GM23338 (cell line): ENCODE results near the gene PACS1. TPM values are rescaled to one million over a fixed set of nuclear protein-coding genes. Genes with fewer than 3 reads are reported as not detected.

Source experiments
- ATAC-seq: fragments of 200-7000 bp; cut with Tn5 transposase; 3 replicates; pipeline ENCODE4 v1.9.1; 2020
- DNase-seq: peaks from one replicate; pipeline ENCODE4 v3.0.0-alpha.2; 2015; ENCODE audit warnings: low spot score
- H2AFZ ChIP-seq: fragments of 200-600 bp; sonication (generic); 2 replicates; pipeline ENCODE4 v1.8.0; 2016; ENCODE audit warnings: antibody characterized with exemption, mild to moderate bottlenecking, moderate library complexity
- H3F3A ChIP-seq: fragments of 200-600 bp; sonication (generic); replicated peaks from 2 replicates; pipeline ENCODE4 v1.8.0; 2017; ENCODE audit warnings: antibody characterized with exemption, mixed run types, low read depth
- H3K27ac ChIP-seq: fragments of 200-600 bp; sonication (generic); 2 replicates; pipeline ENCODE4 v1.6.1; 2016; ENCODE audit warnings: low read depth
- H3K27me3 ChIP-seq: fragments of 200-600 bp; sonication (generic); 2 replicates; pipeline ENCODE4 v1.8.0; 2016; ENCODE audit warnings: mild to moderate bottlenecking, mixed run types, moderate library complexity; ENCODE audit not compliant: insufficient read depth
- H3K36me3 ChIP-seq: fragments of 200-600 bp; sonication (generic); 2 replicates; pipeline ENCODE4 v1.8.0; 2016; ENCODE audit warnings: mild to moderate bottlenecking; ENCODE audit not compliant: insufficient read depth
- H3K4me1 ChIP-seq: fragments of 200-600 bp; sonication (generic); 2 replicates; pipeline ENCODE4 v1.8.0; 2016; ENCODE audit warnings: mild to moderate bottlenecking, moderate library complexity; ENCODE audit not compliant: insufficient read depth
- H3K4me2 ChIP-seq: fragments of 200-600 bp; sonication (generic); 2 replicates; pipeline ENCODE4 v1.7.1; 2017; ENCODE audit warnings: mixed run types
- H3K4me3 ChIP-seq: fragments of 200-600 bp; sonication (generic); 2 replicates; pipeline ENCODE4 v1.6.1; 2016; ENCODE audit warnings: mixed run types
- H3K79me2 ChIP-seq: fragments of 200-600 bp; sonication (generic); replicated peaks from 2 replicates; pipeline ENCODE4 v1.8.0; 2017; ENCODE audit warnings: mild to moderate bottlenecking; ENCODE audit not compliant: insufficient read depth
- H3K9me2 ChIP-seq: fragments of 200-600 bp; sonication (generic); 2 replicates; pipeline ENCODE4 v1.8.0; 2017; ENCODE audit not compliant: insufficient read depth
- H4K20me1 ChIP-seq: fragments of 200-600 bp; sonication (generic); replicated peaks from 2 replicates; pipeline ENCODE4 v1.8.0; 2017; ENCODE audit warnings: mild to moderate bottlenecking; ENCODE audit not compliant: insufficient read depth
- H3K27ac Mint-ChIP-seq: 2 replicates; pipeline ENCODE4 v1.8.0; 2020; ENCODE audit warnings: inconsistent platforms, mild to moderate bottlenecking, moderate library complexity, mixed read lengths
- H3K27me3 Mint-ChIP-seq: 3 replicates; pipeline ENCODE4 v1.8.0; 2022; ENCODE audit warnings: low read depth, mild to moderate bottlenecking, moderate library complexity, mixed read lengths, inconsistent platforms; ENCODE audit not compliant: insufficient read depth, poor library complexity
- H3K36me3 Mint-ChIP-seq: 3 replicates; pipeline ENCODE4 v1.8.0; 2021; ENCODE audit warnings: low read depth, mild to moderate bottlenecking, inconsistent platforms, moderate library complexity, mixed read lengths
- H3K4me1 Mint-ChIP-seq: 3 replicates; pipeline ENCODE4 v1.8.0; 2020; ENCODE audit warnings: mild to moderate bottlenecking, inconsistent platforms, mixed read lengths
- H3K4me3 Mint-ChIP-seq: 3 replicates; pipeline ENCODE4 v1.8.0; 2021; ENCODE audit warnings: moderate library complexity, mild to moderate bottlenecking, inconsistent platforms, mixed read lengths
- H3K9me3 Mint-ChIP-seq: 3 replicates; pipeline ENCODE4 v1.8.0; 2020; ENCODE audit warnings: moderate library complexity, mild to moderate bottlenecking, inconsistent platforms, mixed read lengths
- CREB1 ChIP-seq: fragments of 250-450 bp; sonication (Bioruptor Pico); IDR thresholded peaks from 2 replicates; pipeline ENCODE4 v1.5.0; 2020; ENCODE audit warnings: low read depth, mild to moderate bottlenecking, moderate library complexity
- EZH2 ChIP-seq: fragments of 200-600 bp; sonication (generic); IDR thresholded peaks from one replicate; pipeline ENCODE4 v1.8.0; 2017; ENCODE audit warnings: antibody characterized with exemption, mild to moderate bottlenecking, low read depth; ENCODE audit not compliant: unreplicated experiment
- STAT1 ChIP-seq: IDR thresholded peaks from one replicate; pipeline ENCODE4 v1.6.1; 2016; ENCODE audit warnings: antibody characterized with exemption; ENCODE audit not compliant: unreplicated experiment
- ZNF114 ChIP-seq: fragments of 250-450 bp; sonication (Bioruptor Pico); IDR thresholded peaks from 2 replicates; pipeline ENCODE4 v1.5.0; 2020; ENCODE audit warnings: mild to moderate bottlenecking, moderate library complexity
- polyA plus RNA-seq: library from polyadenylated mRNA; unstranded; fragments of >200 nt; fragmentation: Nextera tagmentation; extraction: Ambion mirVana; gene quantifications from 2 replicates; pipeline ENCODE4 v1.2.1, GENCODE V29; 2016
- total RNA-seq: library from RNA; depleted of rRNA; stranded (reverse); fragments of >200 nt; shearing (Covaris generic); gene quantifications from 2 replicates; pipeline ENCODE4 v1.2.3, GENCODE V29; 2014
- TF ChIP-seq, protein P1 (sequence below): fragments of 250-450 bp; sonication (Bioruptor Pico); IDR thresholded peaks from 2 replicates; pipeline ENCODE4 v1.5.0; 2020; ENCODE audit warnings: mild to moderate bottlenecking, moderate library complexity
- TF ChIP-seq, protein P2 (sequence below): IDR thresholded peaks from one replicate; pipeline ENCODE4 v1.6.1; 2018; ENCODE audit warnings: antibody characterized with exemption; ENCODE audit not compliant: unreplicated experiment

PACS1 gene
- total and polyA plus RNA-seq, 2 experiments from 2014 or later: 8.0 to 37.5 TPM

DNA sequence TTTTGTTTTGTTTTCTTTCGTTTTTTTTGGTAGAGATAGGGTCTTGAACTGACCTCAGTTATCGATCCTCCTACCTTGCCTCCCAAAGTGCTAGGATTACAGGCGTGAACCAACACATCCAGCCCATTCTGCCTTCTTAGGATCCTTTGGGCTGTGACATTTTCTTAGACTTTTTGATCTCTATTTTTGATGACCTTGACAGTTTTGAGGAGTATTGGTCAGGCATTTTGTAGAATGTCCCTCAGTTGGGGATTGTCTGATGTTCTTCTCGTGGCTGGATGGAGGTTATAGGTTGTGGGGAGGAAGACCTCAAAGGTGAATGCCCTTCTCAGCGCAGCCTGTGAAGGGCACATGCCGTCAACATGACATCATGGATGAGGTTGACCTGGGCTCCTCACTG lies 178.8 kb downstream of the PACS1 start (continued):
- TF ChIP-seq, protein P1, sequence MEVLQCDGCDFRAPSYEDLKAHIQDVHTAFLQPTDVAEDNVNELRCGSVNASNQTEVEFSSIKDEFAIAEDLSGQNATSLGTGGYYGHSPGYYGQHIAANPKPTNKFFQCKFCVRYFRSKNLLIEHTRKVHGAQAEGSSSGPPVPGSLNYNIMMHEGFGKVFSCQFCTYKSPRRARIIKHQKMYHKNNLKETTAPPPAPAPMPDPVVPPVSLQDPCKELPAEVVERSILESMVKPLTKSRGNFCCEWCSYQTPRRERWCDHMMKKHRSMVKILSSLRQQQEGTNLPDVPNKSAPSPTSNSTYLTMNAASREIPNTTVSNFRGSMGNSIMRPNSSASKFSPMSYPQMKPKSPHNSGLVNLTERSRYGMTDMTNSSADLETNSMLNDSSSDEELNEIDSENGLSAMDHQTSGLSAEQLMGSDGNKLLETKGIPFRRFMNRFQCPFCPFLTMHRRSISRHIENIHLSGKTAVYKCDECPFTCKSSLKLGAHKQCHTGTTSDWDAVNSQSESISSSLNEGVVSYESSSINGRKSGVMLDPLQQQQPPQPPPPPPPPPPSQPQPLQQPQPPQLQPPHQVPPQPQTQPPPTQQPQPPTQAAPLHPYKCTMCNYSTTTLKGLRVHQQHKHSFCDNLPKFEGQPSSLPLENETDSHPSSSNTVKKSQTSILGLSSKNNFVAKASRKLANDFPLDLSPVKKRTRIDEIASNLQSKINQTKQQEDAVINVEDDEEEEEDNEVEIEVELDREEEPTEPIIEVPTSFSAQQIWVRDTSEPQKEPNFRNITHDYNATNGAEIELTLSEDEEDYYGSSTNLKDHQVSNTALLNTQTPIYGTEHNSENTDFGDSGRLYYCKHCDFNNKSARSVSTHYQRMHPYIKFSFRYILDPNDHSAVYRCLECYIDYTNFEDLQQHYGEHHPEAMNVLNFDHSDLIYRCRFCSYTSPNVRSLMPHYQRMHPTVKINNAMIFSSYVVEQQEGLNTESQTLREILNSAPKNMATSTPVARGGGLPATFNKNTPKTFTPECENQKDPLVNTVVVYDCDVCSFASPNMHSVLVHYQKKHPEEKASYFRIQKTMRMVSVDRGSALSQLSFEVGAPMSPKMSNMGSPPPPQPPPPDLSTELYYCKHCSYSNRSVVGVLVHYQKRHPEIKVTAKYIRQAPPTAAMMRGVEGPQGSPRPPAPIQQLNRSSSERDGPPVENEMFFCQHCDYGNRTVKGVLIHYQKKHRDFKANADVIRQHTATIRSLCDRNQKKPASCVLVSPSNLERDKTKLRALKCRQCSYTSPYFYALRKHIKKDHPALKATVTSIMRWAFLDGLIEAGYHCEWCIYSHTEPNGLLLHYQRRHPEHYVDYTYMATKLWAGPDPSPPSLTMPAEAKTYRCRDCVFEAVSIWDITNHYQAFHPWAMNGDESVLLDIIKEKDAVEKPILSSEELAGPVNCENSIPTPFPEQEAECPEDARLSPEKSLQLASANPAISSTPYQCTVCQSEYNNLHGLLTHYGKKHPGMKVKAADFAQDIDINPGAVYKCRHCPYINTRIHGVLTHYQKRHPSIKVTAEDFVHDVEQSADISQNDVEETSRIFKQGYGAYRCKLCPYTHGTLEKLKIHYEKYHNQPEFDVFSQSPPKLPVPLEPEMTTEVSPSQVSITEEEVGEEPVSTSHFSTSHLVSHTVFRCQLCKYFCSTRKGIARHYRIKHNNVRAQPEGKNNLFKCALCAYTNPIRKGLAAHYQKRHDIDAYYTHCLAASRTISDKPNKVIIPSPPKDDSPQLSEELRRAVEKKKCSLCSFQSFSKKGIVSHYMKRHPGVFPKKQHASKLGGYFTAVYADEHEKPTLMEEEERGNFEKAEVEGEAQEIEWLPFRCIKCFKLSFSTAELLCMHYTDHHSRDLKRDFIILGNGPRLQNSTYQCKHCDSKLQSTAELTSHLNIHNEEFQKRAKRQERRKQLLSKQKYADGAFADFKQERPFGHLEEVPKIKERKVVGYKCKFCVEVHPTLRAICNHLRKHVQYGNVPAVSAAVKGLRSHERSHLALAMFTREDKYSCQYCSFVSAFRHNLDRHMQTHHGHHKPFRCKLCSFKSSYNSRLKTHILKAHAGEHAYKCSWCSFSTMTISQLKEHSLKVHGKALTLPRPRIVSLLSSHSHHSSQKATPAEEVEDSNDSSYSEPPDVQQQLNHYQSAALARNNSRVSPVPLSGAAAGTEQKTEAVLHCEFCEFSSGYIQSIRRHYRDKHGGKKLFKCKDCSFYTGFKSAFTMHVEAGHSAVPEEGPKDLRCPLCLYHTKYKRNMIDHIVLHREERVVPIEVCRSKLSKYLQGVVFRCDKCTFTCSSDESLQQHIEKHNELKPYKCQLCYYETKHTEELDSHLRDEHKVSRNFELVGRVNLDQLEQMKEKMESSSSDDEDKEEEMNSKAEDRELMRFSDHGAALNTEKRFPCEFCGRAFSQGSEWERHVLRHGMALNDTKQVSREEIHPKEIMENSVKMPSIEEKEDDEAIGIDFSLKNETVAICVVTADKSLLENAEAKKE (CRISPR knock-in tag): no peak
- TF ChIP-seq CREB1 (CRISPR knock-in tag) (no peak), EZH2 (no peak), STAT1 (no peak)
- TF ChIP-seq, protein P2, sequence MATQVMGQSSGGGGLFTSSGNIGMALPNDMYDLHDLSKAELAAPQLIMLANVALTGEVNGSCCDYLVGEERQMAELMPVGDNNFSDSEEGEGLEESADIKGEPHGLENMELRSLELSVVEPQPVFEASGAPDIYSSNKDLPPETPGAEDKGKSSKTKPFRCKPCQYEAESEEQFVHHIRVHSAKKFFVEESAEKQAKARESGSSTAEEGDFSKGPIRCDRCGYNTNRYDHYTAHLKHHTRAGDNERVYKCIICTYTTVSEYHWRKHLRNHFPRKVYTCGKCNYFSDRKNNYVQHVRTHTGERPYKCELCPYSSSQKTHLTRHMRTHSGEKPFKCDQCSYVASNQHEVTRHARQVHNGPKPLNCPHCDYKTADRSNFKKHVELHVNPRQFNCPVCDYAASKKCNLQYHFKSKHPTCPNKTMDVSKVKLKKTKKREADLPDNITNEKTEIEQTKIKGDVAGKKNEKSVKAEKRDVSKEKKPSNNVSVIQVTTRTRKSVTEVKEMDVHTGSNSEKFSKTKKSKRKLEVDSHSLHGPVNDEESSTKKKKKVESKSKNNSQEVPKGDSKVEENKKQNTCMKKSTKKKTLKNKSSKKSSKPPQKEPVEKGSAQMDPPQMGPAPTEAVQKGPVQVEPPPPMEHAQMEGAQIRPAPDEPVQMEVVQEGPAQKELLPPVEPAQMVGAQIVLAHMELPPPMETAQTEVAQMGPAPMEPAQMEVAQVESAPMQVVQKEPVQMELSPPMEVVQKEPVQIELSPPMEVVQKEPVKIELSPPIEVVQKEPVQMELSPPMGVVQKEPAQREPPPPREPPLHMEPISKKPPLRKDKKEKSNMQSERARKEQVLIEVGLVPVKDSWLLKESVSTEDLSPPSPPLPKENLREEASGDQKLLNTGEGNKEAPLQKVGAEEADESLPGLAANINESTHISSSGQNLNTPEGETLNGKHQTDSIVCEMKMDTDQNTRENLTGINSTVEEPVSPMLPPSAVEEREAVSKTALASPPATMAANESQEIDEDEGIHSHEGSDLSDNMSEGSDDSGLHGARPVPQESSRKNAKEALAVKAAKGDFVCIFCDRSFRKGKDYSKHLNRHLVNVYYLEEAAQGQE: no peak

GRCh38 chr11:66251809-66252208 lies 181.7 kb downstream of the PACS1 start:
- H3K4me3 Mint-ChIP-seq: no peak overlapping the region
- H3K27ac Mint-ChIP-seq: no peak overlapping the region
- peak; percentile 32; the same call in 1 of the 3 replicates for ATAC-seq
- TF ChIP-seq, protein P1 (CRISPR knock-in tag): no peak
- TF ChIP-seq ZNF114 (CRISPR knock-in tag): no peak
- no peak for TF ChIP-seq STAT1

More at GRCh38 chr11:66251809-66252208, 181.7 kb downstream of the PACS1 start:
- H4K20me1 ChIP-seq: no peaks in the 10 kb centered on the region; the same call in 1 of the 2 replicates
- H3K79me2 ChIP-seq: no peaks in the 10 kb centered on the region
- H3F3A ChIP-seq: peaks cover 9% of the 10 kb centered on the region; the same call in 1 of the 2 replicates
- DNase-seq: no peak
- no peak overlapping the region for H3K4me3 ChIP-seq
- H3K4me1 ChIP-seq: peaks cover 9% of the 10 kb centered on the region
- H3K4me1 Mint-ChIP-seq: peaks cover 12% of the 10 kb centered on the region
- no peak overlapping the region for H3K4me2 ChIP-seq
- no peaks in the 10 kb centered on the region; the same call in 2 of the 3 replicates for H3K9me3 Mint-ChIP-seq
- H3K36me3 Mint-ChIP-seq: no peaks in the 10 kb centered on the region
- H3K36me3 ChIP-seq: no peaks in the 10 kb centered on the region
- no peak overlapping the region for H3K27ac ChIP-seq
- no peaks in the 10 kb centered on the region for H3K27me3 ChIP-seq
- peaks cover 14% of the 10 kb centered on the region for H3K27me3 Mint-ChIP-seq
- no peak overlapping the region for H2AFZ ChIP-seq
- H3K9me2 ChIP-seq: no peaks in the 10 kb centered on the region
